Testis (tissue), 3 donors: ENCODE data around the gene FBLN2. TPM values are rescaled to one million over a fixed set of nuclear protein-coding genes. Genes with fewer than 3 reads are reported as not detected.

Experiments used
- DNase-seq: peaks from one replicate; pipeline ENCODE4 v3.0.0-alpha.2; 2019
- H3K27ac ChIP-seq, 2 donors: fragments of 200-600 bp; sonication (generic); one replicate each; pipeline ENCODE4 v1.5.1; 2019
- H3K27me3 ChIP-seq: fragments of 200-600 bp; sonication (generic); one replicate; pipeline ENCODE4 v1.5.1; 2019
- H3K36me3 ChIP-seq: fragments of 200-600 bp; sonication (generic); one replicate; pipeline ENCODE4 v1.5.1; 2017; ENCODE audit warnings: low read depth; ENCODE audit errors: missing control alignments
- H3K4me1 ChIP-seq: fragments of 200-600 bp; sonication (generic); one replicate; pipeline ENCODE4 v1.5.1; 2019
- H3K4me3 ChIP-seq, 2 donors: fragments of 200-600 bp; sonication (generic); one replicate each; pipeline ENCODE4 v1.5.1; 2017 to 2019
- H3K9me3 ChIP-seq: fragments of 200-600 bp; sonication (generic); one replicate; pipeline ENCODE4 v1.5.1; 2017
- POLR2A ChIP-seq: fragments of 450-650 bp; IDR thresholded peaks from one replicate; pipeline ENCODE4 v1.6.1; 2017; ENCODE audit warnings: antibody characterized with exemption, mild to moderate bottlenecking, moderate library complexity
- WGBS, 2 donors: methylation state at CpG; one replicate each; pipeline ENCODE4 v1.1.5; 2018; 5-methylcytosine and 5-hydroxymethylcytosine counted together
- intact Hi-C: fragments of 100-400 bp; cut with DNase I; formaldehyde crosslinking; loops from one replicate; pipeline ENCODE4 v1.15.1; 2023; ENCODE audit warnings: low total_unique reads
- polyA plus RNA-seq: library from polyadenylated mRNA; stranded (reverse); fragments of 350-450 nt; fragmentation: Illumina TruSeq; extraction: RNeasy Lipid Tissue Mini Kit (QIAGEN cat#74804); gene quantifications from one replicate; pipeline ENCODE4 v1.2.3, GENCODE V29; 2014; ENCODE audit warnings: low read depth, low replicate concordance; ENCODE audit not compliant: insufficient read depth
- total RNA-seq, 2 donors: library from RNA; depleted of rRNA; stranded (reverse); fragments of >200 nt; gene quantifications; one replicate each; pipeline ENCODE4 v1.2.3, GENCODE V29; 2016
- TF ChIP-seq, protein P1 (sequence below), 3 experiments: fragments of 450-650 bp in 2 of 3; fragments of 200-600 bp in 1 of 3; sonication (generic) in 1 of 3; IDR thresholded peaks; one replicate each; pipeline ENCODE4 v1.5.1; 2016 to 2019; ENCODE audit warnings: antibody characterized with exemption in 3 of 3, mild to moderate bottlenecking in 2 of 3, moderate library complexity in 1 of 3

FBLN2 gene
- total and polyA plus RNA-seq, 3 donors from 2014 or later, result 172 to 334 (median 248) TPM

DNA sequence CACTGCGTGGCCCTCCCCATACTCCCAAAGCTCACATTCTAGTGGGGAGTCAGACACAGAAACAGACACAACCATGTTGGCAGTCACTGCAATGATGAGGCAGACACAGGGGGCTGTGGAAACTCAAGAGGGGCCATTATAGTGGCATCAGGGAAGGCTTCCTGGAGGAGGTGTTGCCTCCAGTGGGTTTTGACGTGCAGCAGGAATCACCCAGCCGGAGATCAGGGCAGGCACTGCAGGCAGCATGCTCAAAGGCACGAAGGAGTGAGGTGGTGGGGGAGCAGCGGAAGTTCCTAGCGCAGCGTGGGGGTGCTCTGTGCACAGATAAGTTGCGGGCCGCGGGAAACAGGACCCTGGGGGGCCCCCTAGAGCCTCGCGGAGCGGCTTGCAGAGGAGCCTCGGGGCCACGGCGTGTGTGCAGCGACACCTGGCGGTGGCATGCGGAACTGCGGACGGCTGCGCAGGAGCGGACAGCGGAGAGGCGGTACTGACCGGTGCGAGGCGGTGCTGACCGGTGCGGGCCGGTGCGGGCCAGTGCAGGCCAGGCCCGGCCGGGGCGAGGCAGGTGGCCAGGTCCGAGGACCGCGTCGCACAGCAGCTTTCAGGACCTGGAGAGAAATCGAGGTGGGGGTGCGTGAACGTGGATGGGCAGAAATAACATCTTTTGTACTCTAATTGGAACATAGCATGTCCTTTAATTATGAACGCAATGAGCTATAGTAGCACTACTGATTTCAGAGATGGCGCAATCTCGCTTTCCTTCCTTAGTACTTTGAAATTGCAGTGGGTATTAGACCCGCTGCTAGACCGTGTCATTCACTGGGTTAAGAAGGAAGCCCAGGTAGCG is 101.5 kb downstream of the FBLN2 start:
- Histone ChIP-seq H3K27ac (peak overlapping the region in 1 of 2 donors; percentile 12), H3K27me3 (no peaks in the 10 kb centered on the region), H3K4me1 (peaks cover 21% of the 10 kb centered on the region), H3K4me3 (peak overlapping the region in 1 of 2 donors; percentile 14), H3K9me3 (no peaks in the 10 kb centered on the region), H3K36me3 (no peaks in the 10 kb centered on the region)
- DNase-seq, result peak; percentile 89
- 12 to 37% methylated on average over 17 to 46 of the region's 48 CpGs for WGBS, 2 donors
- intact Hi-C loops, result loop anchor here (5.0 kb wide), 1 partner anchor 153 kb away; no protein-coding TSS in a partner anchor
- TF ChIP-seq POLR2A, result no peak
- TF ChIP-seq, protein P1, sequence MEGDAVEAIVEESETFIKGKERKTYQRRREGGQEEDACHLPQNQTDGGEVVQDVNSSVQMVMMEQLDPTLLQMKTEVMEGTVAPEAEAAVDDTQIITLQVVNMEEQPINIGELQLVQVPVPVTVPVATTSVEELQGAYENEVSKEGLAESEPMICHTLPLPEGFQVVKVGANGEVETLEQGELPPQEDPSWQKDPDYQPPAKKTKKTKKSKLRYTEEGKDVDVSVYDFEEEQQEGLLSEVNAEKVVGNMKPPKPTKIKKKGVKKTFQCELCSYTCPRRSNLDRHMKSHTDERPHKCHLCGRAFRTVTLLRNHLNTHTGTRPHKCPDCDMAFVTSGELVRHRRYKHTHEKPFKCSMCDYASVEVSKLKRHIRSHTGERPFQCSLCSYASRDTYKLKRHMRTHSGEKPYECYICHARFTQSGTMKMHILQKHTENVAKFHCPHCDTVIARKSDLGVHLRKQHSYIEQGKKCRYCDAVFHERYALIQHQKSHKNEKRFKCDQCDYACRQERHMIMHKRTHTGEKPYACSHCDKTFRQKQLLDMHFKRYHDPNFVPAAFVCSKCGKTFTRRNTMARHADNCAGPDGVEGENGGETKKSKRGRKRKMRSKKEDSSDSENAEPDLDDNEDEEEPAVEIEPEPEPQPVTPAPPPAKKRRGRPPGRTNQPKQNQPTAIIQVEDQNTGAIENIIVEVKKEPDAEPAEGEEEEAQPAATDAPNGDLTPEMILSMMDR (IDR thresholded peaks at IDR 0.05), result peak; percentile 100

DNA sequence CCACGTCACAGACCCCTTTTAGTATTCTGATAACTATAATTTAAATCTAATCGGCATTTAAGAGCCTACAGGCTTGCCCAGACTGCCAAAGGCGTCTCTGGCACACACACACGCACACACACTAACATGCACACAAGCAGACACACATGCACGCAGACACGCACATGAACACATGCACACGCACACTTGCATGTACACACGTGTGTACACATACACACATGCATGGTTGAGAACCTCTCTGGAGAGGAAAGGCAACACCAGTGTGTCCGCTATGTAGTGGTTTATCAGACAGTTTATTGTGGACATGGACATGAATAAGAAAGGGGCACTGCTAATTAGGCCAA is 102.1 kb downstream of the FBLN2 start:
- TF ChIP-seq POLR2A, result no peak
- TF ChIP-seq, protein P1 (IDR thresholded peaks at IDR 0.05), result no peak
- H3K36me3 ChIP-seq, result no peaks in the 10 kb centered on the region
- no peaks in the 10 kb centered on the region for H3K27me3 ChIP-seq
- peak overlapping the region in 1 of 2 donors; percentile 12 for H3K27ac ChIP-seq
- H3K4me3 ChIP-seq, result no peak overlapping the region
- peaks cover 21% of the 10 kb centered on the region for H3K4me1 ChIP-seq
- H3K9me3 ChIP-seq, result no peaks in the 10 kb centered on the region
- no peak for DNase-seq
- intact Hi-C loops, result loop anchor here (5.0 kb wide), 1 partner anchor 154 kb away; no protein-coding TSS in a partner anchor
- WGBS, 2 donors, result 81 to 82% methylated on average over 9 of the region's 9 CpGs

DNA sequence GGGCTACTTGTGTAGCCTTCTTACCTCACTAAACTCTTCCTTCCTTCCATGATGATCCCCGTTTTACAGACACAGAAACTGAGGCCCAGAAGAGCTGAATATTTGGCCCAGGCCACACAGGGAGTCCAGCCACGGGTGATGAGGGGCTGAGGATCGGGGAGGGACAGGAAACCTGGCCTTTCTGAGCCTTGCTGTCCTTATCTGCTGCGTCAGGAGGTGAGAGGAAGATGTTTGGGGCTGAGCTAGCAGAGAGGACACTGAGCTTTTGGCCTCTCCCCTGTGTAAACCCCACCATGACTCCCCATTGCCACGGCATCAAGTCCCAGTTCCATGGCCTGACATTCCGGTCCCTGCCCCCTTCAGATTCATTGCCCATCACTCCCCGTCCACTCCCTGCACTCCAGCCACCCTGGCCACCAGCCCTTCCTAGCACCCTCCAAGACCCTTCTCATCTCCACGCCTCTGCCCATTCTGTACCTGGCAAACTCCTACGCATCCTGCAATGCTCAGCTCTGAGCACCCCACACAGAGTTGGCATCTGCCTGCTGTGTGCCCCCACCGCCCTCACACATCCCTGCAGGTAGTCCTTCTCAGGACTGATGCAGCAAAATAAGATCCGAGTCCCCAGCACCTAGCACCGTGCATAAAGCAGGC is 103.0 kb downstream of the FBLN2 start:
- 93 to 95% methylated on average over 10 to 12 of the region's 12 CpGs for WGBS, 2 donors
- no peak for TF ChIP-seq POLR2A
- TF ChIP-seq, protein P1 (IDR thresholded peaks at IDR 0.05), result no peak
- Histone ChIP-seq H3K9me3 (no peaks in the 10 kb centered on the region), H3K4me1 (peaks cover 21% of the 10 kb centered on the region), H3K27me3 (no peaks in the 10 kb centered on the region), H3K27ac (no peak overlapping the region), H3K4me3 (no peak overlapping the region), H3K36me3 (no peaks in the 10 kb centered on the region)
- DNase-seq, result no peak
- intact Hi-C loops, result loop anchor here (5.0 kb wide), 1 partner anchor 155 kb away; no protein-coding TSS in a partner anchor

DNA sequence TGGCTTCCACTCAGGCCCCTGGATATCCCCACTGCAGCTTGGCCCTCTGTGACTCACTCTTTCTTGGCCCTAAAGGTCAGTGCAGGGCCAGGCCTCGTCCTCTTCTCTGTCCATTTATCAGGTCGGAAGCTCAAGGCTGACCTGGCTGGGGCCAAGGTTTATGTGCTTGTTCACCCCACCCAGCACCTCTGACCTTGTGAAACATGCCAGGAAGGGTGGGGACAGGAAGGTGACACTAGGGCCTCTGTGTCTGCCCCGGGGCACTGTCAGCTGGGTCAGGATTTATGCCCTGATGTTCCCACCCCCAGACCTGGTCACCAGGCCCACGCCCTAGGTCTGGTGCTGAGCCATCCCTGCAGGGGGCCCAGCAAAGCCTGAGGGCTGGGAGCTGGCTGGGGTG is 103.8 kb downstream of the FBLN2 start:
- DNase-seq, result no peak
- Histone ChIP-seq H3K4me1 (peaks cover 16% of the 10 kb centered on the region), H3K27me3 (no peaks in the 10 kb centered on the region), H3K36me3 (no peaks in the 10 kb centered on the region), H3K27ac (no peak overlapping the region), H3K4me3 (no peak overlapping the region), H3K9me3 (no peaks in the 10 kb centered on the region)
- TF ChIP-seq, protein P1 (IDR thresholded peaks at IDR 0.05), result no peak
- TF ChIP-seq POLR2A, result no peak
- WGBS, 2 donors, result 71 to 83% methylated on average over 2 to 4 of the region's 4 CpGs
- intact Hi-C loops, result loop anchor here (5.0 kb wide), 1 partner anchor 155 kb away; no protein-coding TSS in a partner anchor
